Tibial artery (tissue), 4 donors: ENCODE results near the gene DERL2.

ENCODE experiments used
- DNase-seq, 2 donors: peaks; one replicate each; pipeline ENCODE4 v3.0.0-alpha.2; 2019
- H3K27ac ChIP-seq, 2 donors: fragments of 200-600 bp; sonication (generic) in 1 of 2; 1 replicate in 1 of 2; 2 replicates in 1 of 2; pipeline ENCODE4 v1.5.1; 2018 to 2019; ENCODE audit warnings: mild to moderate bottlenecking in 1 of 2
- H3K27me3 ChIP-seq, 2 donors: fragments of 200-600 bp; sonication (generic) in 1 of 2; one replicate each; pipeline versions ENCODE4 v1.5.1 to v1.6.0; 2016 to 2019
- H3K36me3 ChIP-seq, 3 donors: fragments of 200-600 bp; sonication (generic) in 2 of 3; one replicate each; pipeline ENCODE4 v1.5.1; 2016 to 2019; ENCODE audit warnings: mild to moderate bottlenecking in 2 of 3
- H3K4me1 ChIP-seq, 4 donors: fragments of 200-600 bp; sonication (generic) in 2 of 4; 1 replicate in 3 of 4; 2 replicates in 1 of 4; pipeline ENCODE4 v1.5.1; 2016 to 2019
- H3K4me3 ChIP-seq, 2 donors: fragments of 200-600 bp; sonication (generic) in 1 of 2; 1 replicate in 1 of 2; 2 replicates in 1 of 2; pipeline ENCODE4 v1.5.1; 2018 to 2019; ENCODE audit warnings: mild to moderate bottlenecking in 2 of 2
- H3K9me3 ChIP-seq, 3 donors: fragments of 200-600 bp; sonication (generic) in 1 of 3; one replicate each; pipeline ENCODE4 v1.5.1; 2016 to 2019
- intact Hi-C: fragments of 100-400 bp; cut with DNase I; formaldehyde crosslinking; loops from one replicate; pipeline ENCODE4 v1.15.0; 2023; ENCODE audit warnings: low total_unique reads
- TF ChIP-seq, protein P1 (sequence below), 2 experiments: fragments of 200-600 bp in 1 of 2; fragments of 450-650 bp in 1 of 2; IDR thresholded peaks; one replicate each; pipeline ENCODE4 v1.5.1; 2017 to 2019; ENCODE audit warnings: antibody characterized with exemption in 2 of 2, mild to moderate bottlenecking in 1 of 2, moderate library complexity in 1 of 2

The DERL2 gene

DNA sequence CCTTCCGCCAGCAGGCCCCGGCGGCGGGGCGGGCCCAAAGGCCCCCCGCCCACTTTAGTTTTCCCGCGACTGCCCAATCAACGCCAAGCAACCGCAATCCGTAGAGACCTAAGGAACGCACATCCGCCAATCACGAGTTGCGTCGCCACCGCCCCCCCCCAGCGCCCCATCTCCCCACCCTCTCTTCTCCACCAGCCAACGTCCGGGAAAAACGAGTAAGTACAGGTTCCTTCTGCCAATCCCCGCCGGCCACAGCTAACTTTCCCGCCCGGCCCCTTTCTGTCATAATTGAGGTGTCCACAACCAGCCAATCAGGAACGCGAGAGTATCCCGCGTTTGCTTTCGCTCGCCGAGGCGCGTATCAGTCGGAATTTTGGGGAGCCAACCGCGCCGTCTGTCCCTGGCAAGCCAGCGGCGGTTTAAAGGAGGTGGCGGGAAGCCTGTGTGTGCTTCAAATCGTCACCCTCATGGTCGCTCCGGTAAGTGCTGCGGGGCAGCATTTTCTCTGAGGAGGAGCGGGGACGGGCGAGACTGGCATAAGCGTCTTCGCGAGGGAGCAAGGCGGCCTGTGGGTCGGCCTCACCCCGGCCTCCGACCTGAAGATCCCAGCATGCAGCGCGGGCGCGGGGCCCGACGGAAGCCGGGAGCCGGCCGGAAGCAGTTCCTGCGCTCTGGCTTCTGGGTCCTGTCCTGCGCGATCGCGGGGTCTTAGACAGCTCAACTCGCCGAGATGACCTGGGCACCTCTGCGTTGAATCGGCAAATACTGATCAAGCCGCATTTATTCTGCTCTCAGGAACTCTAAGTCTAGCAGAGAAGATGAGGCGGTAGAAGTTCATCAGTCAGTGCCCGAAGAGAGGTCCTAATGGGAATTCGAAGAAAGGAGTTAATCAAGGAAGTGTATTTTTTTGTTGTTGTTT, 487 bp upstream of the DERL2 start, which contains the start of gene MIS12:
Gene MIS12 (plus strand): TSS at position 361 of the 919 bp plus-strand sequence. CDS start 2,297 bp downstream, outside the sequence.
- peaks cover 30 to 52% (median 39%) of the 10 kb centered on the region in 3 donors for H3K36me3 ChIP-seq
- intact Hi-C loops, result loop anchor here (5.0 kb wide), 1 partner anchor 64 kb away; the partner anchor contains the start of gene RPAIN
- no peaks in the 10 kb centered on the region for H3K27me3 ChIP-seq
- H3K27ac ChIP-seq, result peak within 1 kb of the TSS; percentile 95 to 98
- TF ChIP-seq, protein P1, sequence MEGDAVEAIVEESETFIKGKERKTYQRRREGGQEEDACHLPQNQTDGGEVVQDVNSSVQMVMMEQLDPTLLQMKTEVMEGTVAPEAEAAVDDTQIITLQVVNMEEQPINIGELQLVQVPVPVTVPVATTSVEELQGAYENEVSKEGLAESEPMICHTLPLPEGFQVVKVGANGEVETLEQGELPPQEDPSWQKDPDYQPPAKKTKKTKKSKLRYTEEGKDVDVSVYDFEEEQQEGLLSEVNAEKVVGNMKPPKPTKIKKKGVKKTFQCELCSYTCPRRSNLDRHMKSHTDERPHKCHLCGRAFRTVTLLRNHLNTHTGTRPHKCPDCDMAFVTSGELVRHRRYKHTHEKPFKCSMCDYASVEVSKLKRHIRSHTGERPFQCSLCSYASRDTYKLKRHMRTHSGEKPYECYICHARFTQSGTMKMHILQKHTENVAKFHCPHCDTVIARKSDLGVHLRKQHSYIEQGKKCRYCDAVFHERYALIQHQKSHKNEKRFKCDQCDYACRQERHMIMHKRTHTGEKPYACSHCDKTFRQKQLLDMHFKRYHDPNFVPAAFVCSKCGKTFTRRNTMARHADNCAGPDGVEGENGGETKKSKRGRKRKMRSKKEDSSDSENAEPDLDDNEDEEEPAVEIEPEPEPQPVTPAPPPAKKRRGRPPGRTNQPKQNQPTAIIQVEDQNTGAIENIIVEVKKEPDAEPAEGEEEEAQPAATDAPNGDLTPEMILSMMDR (IDR thresholded peaks at IDR 0.05), result no peak
- DNase-seq, result peak; percentile 99
- H3K4me3 ChIP-seq, result peak within 1 kb of the TSS; percentile 78 to 95
- H3K4me1 ChIP-seq, result peaks cover 0 to 31% (median 28%) of the 10 kb centered on the region in 4 donors
- H3K9me3 ChIP-seq, result no peaks in the 10 kb centered on the region

DNA sequence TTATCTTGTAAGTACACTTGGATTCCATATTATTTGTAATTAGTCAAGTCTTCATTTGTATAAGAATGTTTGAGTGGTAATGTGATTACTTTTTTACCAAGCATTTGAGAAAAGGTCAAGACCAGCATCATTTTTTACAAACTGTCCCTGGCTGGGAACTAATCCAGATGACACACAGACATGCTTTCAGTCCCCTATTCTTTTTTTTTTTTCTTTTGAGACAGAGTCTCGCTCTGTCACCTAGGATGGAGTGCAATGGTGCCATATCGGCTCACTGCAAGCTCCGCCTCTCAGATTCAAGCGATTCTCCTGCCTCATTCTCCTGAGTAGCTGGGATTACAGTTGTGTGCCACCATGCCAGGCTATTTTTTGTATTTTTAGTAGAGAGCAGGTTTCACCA, 4.5 kb downstream of the DERL2 start:
- H3K36me3 ChIP-seq, result peaks cover 65 to 76% (median 70%) of the 10 kb centered on the region in 3 donors

DNA sequence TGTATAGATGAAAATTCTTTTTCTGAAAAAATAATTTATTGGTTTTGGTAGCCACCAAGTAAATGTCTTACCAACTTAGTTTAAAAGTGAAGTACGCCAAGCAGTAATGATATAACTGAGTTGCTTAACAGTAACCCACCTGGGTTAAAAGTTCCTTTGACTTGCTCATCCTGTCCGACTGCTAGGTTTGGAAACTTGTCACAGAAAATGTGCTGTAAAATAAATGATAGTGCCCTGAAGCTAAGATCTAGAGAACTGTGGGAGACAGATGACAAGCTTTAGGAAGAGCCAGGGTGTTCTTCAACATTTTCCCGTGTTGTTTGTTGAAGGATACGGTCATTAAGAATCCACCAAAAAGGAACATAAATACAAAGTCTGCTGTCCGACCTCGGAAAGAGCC, 5.0 kb downstream of the DERL2 start:
- intact Hi-C loops, result no loop called here
- H3K27me3 ChIP-seq, result no peaks in the 10 kb centered on the region
- DNase-seq, result no peak
- TF ChIP-seq, protein P1 (IDR thresholded peaks at IDR 0.05), result no peak
- no peak overlapping the region for H3K27ac ChIP-seq
- peaks cover 65 to 80% (median 74%) of the 10 kb centered on the region in 3 donors for H3K36me3 ChIP-seq
- H3K4me1 ChIP-seq, result peaks cover 0 to 23% (median 19%) of the 10 kb centered on the region in 4 donors
- no peak overlapping the region for H3K4me3 ChIP-seq
- no peaks in the 10 kb centered on the region for H3K9me3 ChIP-seq

More for the DNA sequence above, 4.5 kb downstream of the DERL2 start:
- H3K27me3 ChIP-seq, result no peaks in the 10 kb centered on the region
- no peak overlapping the region for H3K27ac ChIP-seq
- intact Hi-C loops, result no loop called here
- TF ChIP-seq, protein P1 (IDR thresholded peaks at IDR 0.05), result no peak
- no peak overlapping the region for H3K4me3 ChIP-seq
- DNase-seq, result no peak
- H3K9me3 ChIP-seq, result no peaks in the 10 kb centered on the region
- H3K4me1 ChIP-seq, result peaks cover 0 to 23% (median 19%) of the 10 kb centered on the region in 4 donors

DNA sequence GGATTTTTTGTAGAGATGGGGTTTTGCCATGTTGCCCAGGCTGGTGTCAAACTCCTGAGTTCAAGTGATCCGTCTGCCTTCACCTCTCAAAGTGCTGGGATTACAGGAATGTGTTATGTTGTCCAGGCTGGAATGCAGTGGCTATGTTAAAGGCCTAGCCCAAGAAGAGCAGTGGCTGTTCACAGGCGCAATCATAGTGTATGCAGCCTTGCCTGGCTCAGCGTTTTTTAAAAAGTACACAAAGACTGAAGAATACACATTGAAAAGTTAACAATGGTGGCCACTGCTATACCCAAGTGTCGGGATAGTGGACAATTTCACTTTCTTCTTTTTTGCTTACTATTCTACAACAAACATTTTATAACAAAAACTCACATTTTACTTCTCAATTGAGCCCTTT, 7.0 kb downstream of the DERL2 start:
- TF ChIP-seq, protein P1 (IDR thresholded peaks at IDR 0.05), result no peak
- DNase-seq, result no peak
- Histone ChIP-seq H3K36me3 (peaks cover 83 to 90% (median 88%) of the 10 kb centered on the region in 3 donors), H3K27ac (no peak overlapping the region), H3K27me3 (no peaks in the 10 kb centered on the region), H3K9me3 (no peaks in the 10 kb centered on the region), H3K4me3 (no peak overlapping the region), H3K4me1 (peaks cover 0 to 6% (median 3%) of the 10 kb centered on the region in 4 donors)
- intact Hi-C loops, result no loop called here

DNA sequence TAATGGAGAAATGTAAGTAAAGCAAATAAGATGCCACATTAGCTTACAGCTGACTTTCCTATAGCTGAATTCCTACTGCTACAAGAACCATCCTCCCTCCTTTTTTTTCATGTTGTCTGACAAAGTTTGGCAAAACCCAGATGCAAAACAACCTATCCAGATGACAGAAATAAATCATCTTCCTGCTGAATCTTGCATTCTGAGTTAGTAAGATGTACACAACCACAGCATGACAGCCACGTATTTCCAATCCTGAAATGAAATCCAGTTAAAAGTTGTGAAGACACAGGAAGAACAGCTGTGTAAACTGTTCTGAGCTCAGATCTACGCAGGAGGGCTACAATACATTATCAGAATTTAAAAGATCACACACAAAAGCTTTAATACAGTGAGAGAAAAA, 12.1 kb downstream of the DERL2 start:
- peaks cover 0 to 6% (median 4%) of the 10 kb centered on the region in 4 donors for H3K4me1 ChIP-seq
- no peak overlapping the region for H3K4me3 ChIP-seq
- no peaks in the 10 kb centered on the region for H3K9me3 ChIP-seq
- peaks cover 54 to 70% (median 67%) of the 10 kb centered on the region in 3 donors for H3K36me3 ChIP-seq
- intact Hi-C loops, result no loop called here
- TF ChIP-seq, protein P1 (IDR thresholded peaks at IDR 0.05), result no peak
- no peak overlapping the region for H3K27ac ChIP-seq
- DNase-seq, result no peak
- no peaks in the 10 kb centered on the region for H3K27me3 ChIP-seq
